ENCODE data around the gene PRRX2.

DNA sequence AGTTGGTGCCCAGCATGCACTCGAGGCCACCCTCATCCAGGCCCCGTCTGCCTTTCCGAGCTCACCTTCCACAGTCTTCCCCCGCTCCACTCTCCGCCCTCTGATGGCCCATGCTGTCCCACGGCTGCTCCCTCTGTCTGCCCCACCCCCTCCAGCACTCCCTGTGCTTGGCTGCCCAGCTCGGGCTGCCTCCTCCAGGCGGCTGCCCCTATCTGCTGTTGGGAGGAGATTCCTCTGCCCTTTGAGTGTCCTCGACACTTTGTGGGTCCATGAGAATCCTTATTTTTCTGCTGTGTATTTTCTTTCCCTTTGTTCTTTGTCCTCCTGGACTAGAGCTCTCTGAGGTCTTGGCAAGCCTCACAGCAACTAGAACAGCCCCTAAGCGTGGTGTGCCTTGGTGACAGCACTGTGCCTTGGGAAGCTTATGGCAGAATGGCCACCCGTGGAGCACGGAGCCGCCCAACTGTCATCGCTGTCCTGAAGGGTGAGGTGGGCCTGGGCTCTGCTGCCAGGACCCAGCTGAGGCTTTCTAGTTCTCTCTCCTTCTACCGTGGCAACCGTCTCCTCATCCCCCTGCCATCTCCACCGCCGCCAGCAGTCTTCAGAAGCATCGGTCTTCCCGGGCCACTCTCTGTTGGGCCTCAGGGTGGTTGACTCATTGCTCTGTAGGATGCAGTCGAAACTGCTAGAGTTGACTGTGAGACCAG lies 34.3 kb upstream of the PRRX2 start:
- TF ChIP-seq, protein P1, sequence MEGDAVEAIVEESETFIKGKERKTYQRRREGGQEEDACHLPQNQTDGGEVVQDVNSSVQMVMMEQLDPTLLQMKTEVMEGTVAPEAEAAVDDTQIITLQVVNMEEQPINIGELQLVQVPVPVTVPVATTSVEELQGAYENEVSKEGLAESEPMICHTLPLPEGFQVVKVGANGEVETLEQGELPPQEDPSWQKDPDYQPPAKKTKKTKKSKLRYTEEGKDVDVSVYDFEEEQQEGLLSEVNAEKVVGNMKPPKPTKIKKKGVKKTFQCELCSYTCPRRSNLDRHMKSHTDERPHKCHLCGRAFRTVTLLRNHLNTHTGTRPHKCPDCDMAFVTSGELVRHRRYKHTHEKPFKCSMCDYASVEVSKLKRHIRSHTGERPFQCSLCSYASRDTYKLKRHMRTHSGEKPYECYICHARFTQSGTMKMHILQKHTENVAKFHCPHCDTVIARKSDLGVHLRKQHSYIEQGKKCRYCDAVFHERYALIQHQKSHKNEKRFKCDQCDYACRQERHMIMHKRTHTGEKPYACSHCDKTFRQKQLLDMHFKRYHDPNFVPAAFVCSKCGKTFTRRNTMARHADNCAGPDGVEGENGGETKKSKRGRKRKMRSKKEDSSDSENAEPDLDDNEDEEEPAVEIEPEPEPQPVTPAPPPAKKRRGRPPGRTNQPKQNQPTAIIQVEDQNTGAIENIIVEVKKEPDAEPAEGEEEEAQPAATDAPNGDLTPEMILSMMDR (IDR thresholded peaks at IDR 0.05) = no peak
- TF ChIP-seq POLR2A (IDR thresholded peaks at IDR 0.05) = no peak
